K562 (cell line): ENCODE data around the gene GPRC5A. TPM values are rescaled to one million over a fixed set of nuclear protein-coding genes. Genes with fewer than 3 reads are reported as not detected.

Experiments used
- ATAC-seq: fragments of 200-7000 bp; cut with Tn5 transposase; 3 replicates; pipeline ENCODE4 v1.9.1; 2020; ENCODE audit warnings: moderate library complexity
- BruUV-seq: library from RNA; stranded (reverse); fragments of 400-500 nt; replicated peaks from 2 replicates; lab custom pipeline; 2021; lab: Mats Ljungman, UMichigan
- CTCF ChIA-PET: fragments of 300-600 bp; formaldehyde crosslinking; extraction: SDS; loops from one replicate; lab custom pipeline; 2021; ENCODE audit warnings: low intra/inter-chr PET ratio; lab: Yijun Ruan, JAX
- POLR2A ChIA-PET: fragments of 300-600, 350-650 bp; sonication (Branson Sonifier 250); formaldehyde crosslinking; extraction: SDS; loops from one replicate; lab custom pipeline; 2021; ENCODE audit warnings: antibody characterized with exemption, inconsistent platforms; lab: Yijun Ruan, JAX
- DNase-seq, 4 experiments: peaks; one replicate each; pipeline versions ENCODE4 v3.0.0 to v3.0.0-alpha.2; 2011 to 2018; ENCODE audit warnings: low spot score in 3 of 4, mixed read lengths in 3 of 4; ENCODE audit errors: extremely low read depth in 1 of 4
- FAIRE-seq: peaks from 2 replicates; lab custom pipeline; 2011; peaks lifted over from hg19 to GRCh38; lab: Jason Lieb, UNC
- H2AFZ ChIP-seq: 2 replicates; pipeline ENCODE4 v1.6.0; 2011; ENCODE audit warnings: low read depth, low read length, control low read depth, inconsistent platforms
- H3K27ac ChIP-seq: fragments of 200-600 bp; 3 replicates; pipeline ENCODE4 v1.8.0; 2011; ENCODE audit warnings: low read depth, mild to moderate bottlenecking, control low read depth, inconsistent platforms, low read length, moderate library complexity, mixed read lengths; ENCODE audit errors: extremely low read depth
- H3K27me3 ChIP-seq, 2 experiments: fragments of 300-600 bp in 1 of 2; 2 replicates in 1 of 2; 3 replicates in 1 of 2; pipeline versions ENCODE4 v1.6.0 to v1.8.0; 2011; ENCODE audit warnings: inconsistent platforms in 2 of 2, low read length in 2 of 2, mild to moderate bottlenecking in 1 of 2, mixed read lengths in 1 of 2, moderate library complexity in 1 of 2; ENCODE audit not compliant: control insufficient read depth in 2 of 2, insufficient read depth in 2 of 2
- H3K36me3 ChIP-seq: fragments of 300-600 bp; 3 replicates; pipeline ENCODE4 v1.8.0; 2011; ENCODE audit warnings: mild to moderate bottlenecking, low read length, inconsistent platforms; ENCODE audit not compliant: control insufficient read depth, insufficient read depth
- H3K4me1 ChIP-seq, 2 experiments: fragments of 200-600 bp in 1 of 2; replicated peaks in 1 of 2; 2 replicates in 1 of 2; 3 replicates in 1 of 2; pipeline versions ENCODE4 v1.5.1 to v1.8.0; 2011; ENCODE audit warnings: inconsistent platforms in 2 of 2, low read length in 2 of 2, mild to moderate bottlenecking in 1 of 2, mixed read lengths in 1 of 2, moderate library complexity in 1 of 2; ENCODE audit not compliant: control insufficient read depth in 2 of 2, insufficient read depth in 2 of 2
- H3K4me2 ChIP-seq: 2 replicates; pipeline ENCODE4 v1.6.1; 2011; ENCODE audit warnings: low read length, control low read depth, inconsistent platforms, mixed read lengths; ENCODE audit not compliant: insufficient read depth
- H3K4me3 ChIP-seq: fragments of 200-600 bp; sonication (generic), shearing (Covaris generic); 2 replicates; pipeline ENCODE4 v1.5.1; 2016; ENCODE audit warnings: control low read depth, inconsistent platforms
- H3K79me2 ChIP-seq: fragments of 200-600 bp; 3 replicates; pipeline ENCODE4 v1.8.0; 2011; ENCODE audit warnings: low read length, inconsistent platforms; ENCODE audit not compliant: control insufficient read depth, insufficient read depth
- H3K9ac ChIP-seq, 2 experiments: 2 replicates each; pipeline versions ENCODE4 v1.6.0 to v1.6.1; 2011; ENCODE audit warnings: low read depth in 2 of 2, low read length in 2 of 2, control low read depth in 1 of 2, inconsistent platforms in 1 of 2, mild to moderate bottlenecking in 1 of 2, mixed read lengths in 1 of 2; ENCODE audit not compliant: insufficient read depth in 1 of 2
- H3K9me1 ChIP-seq: one replicate; pipeline ENCODE4 v1.6.0; 2011; ENCODE audit warnings: inconsistent platforms, mild to moderate bottlenecking, low read length, moderate library complexity; ENCODE audit not compliant: control insufficient read depth, insufficient read depth
- H3K9me3 ChIP-seq: replicated peaks from 2 replicates; pipeline ENCODE4 v1.5.1; 2011; ENCODE audit warnings: low read depth, low read length, inconsistent platforms; ENCODE audit not compliant: control insufficient read depth, insufficient read depth
- H4K20me1 ChIP-seq: replicated peaks from 2 replicates; pipeline ENCODE4 v1.6.1; 2011; ENCODE audit warnings: low read length, inconsistent platforms, mixed read lengths; ENCODE audit not compliant: control insufficient read depth, insufficient read depth
- CEBPG ChIP-seq, 3 experiments: fragments of 200-800 bp in 1 of 3; sonication (Bioruptor generic) in 1 of 3; sonication (generic) in 1 of 3; formaldehyde crosslinking in 1 of 3; IDR thresholded peaks in 2 of 3; conservative IDR thresholded peaks in 1 of 3; 2 replicates each; pipeline versions ENCODE4 v1.6.1 to v1.8.0; 2016 to 2022; ENCODE audit warnings: missing compliant biosample characterization in 2 of 3, missing genetic modification characterization in 2 of 3, mild to moderate bottlenecking in 1 of 3, missing genetic modification reagents in 1 of 3
- FOSL1 ChIP-seq: fragments of 200-800 bp; sonication (Bioruptor generic); conservative IDR thresholded peaks from 2 replicates; pipeline ENCODE4 v1.6.1; 2016; ENCODE audit warnings: missing genetic modification characterization, missing compliant biosample characterization
- NFIC ChIP-seq: fragments of 450-650 bp; IDR thresholded peaks from 2 replicates; pipeline ENCODE4 v1.6.1; 2017; ENCODE audit warnings: mild to moderate bottlenecking, inconsistent platforms
- PHB ChIP-seq: fragments of 250-450 bp; sonication (Bioruptor Pico); IDR thresholded peaks from 2 replicates; pipeline ENCODE4 v1.5.0; 2021
- WHSC1 ChIP-seq: IDR thresholded peaks from one replicate; pipeline ENCODE4 v1.6.1; 2012; ENCODE audit warnings: low read length, control low read depth, inconsistent platforms
- ZNF384 ChIP-seq: IDR thresholded peaks from 2 replicates; pipeline ENCODE4 v1.6.1; 2012; ENCODE audit warnings: low read depth, low read length, improper control_type of control experiment
- WGBS: fragments of 100-300 bp; shearing (Covaris generic); methylation state at CpG from one replicate; pipeline ENCODE4 v1.1.6; 2016; ENCODE audit warnings: low coverage, mixed read lengths; ENCODE audit not compliant: insufficient coverage; ENCODE audit errors: missing lambda C conversion rate; 5-methylcytosine and 5-hydroxymethylcytosine counted together
- in situ Hi-C: fragments of 300-500 bp; cut with MboI; formaldehyde crosslinking; loops from 4 replicates; pipeline ENCODE4 v1.15.0; 2018; ENCODE audit warnings: inconsistent platforms, mixed read lengths
- intact Hi-C: fragments of 100-400 bp; cut with micrococcal nuclease; formaldehyde crosslinking; loops from 2 replicates; pipeline ENCODE4 v1.14.2; 2022
- polyA plus RNA-seq, 8 experiments: library from polyadenylated mRNA; depleted of rRNA in 4 of 8; stranded (reverse) in 5 of 8; unstranded in 3 of 8; fragments of >200 nt; fragmentation: Nextera tagmentation in 2 of 8; fragmentation: Illumina TruSeq in 1 of 8; extraction: Ambion mirVana in 2 of 8; extraction: Trizol in 1 of 8; gene quantifications; 2 replicates each; pipeline versions ENCODE4 v1.2.1 to v1.2.3, GENCODE V29; 2011 to 2014; ENCODE audit warnings: inconsistent platforms in 1 of 8, missing spikeins in 1 of 8
- total RNA-seq, 7 experiments: library from RNA; depleted of rRNA in 6 of 7; stranded (reverse); fragments of >200 nt in 6 of 7; fragmentation: Illumina TruSeq in 2 of 7; extraction: Trizol in 2 of 7; gene quantifications; 2 replicates each; pipeline versions ENCODE4 v1.2.1 to v1.2.3, GENCODE V29; 2011 to 2021; ENCODE audit warnings: low replicate concordance in 1 of 7
- TF ChIP-seq, protein P1 (sequence below): fragments of 150-350 bp; IDR thresholded peaks from 2 replicates; pipeline ENCODE4 v1.6.1; 2014; ENCODE audit warnings: low read depth, mild to moderate bottlenecking, low read length, borderline replicate concordance
- TF ChIP-seq, protein P2 (sequence below), 2 experiments: fragments of 450-650 bp; formaldehyde crosslinking in 1 of 2; IDR thresholded peaks; 2 replicates each; pipeline versions ENCODE4 v1.4.0 to v1.6.1; 2014 to 2020; ENCODE audit warnings: mild to moderate bottlenecking in 2 of 2, borderline replicate concordance in 1 of 2, low read depth in 1 of 2

The GPRC5A gene
- total and polyA plus RNA-seq, 9 of the 15 experiments (the other 6 are each of a cell fraction or from before 2014, with no cell fraction given): 0.01 to 0.64 (median 0.08) TPM; not detected in 6

DNA sequence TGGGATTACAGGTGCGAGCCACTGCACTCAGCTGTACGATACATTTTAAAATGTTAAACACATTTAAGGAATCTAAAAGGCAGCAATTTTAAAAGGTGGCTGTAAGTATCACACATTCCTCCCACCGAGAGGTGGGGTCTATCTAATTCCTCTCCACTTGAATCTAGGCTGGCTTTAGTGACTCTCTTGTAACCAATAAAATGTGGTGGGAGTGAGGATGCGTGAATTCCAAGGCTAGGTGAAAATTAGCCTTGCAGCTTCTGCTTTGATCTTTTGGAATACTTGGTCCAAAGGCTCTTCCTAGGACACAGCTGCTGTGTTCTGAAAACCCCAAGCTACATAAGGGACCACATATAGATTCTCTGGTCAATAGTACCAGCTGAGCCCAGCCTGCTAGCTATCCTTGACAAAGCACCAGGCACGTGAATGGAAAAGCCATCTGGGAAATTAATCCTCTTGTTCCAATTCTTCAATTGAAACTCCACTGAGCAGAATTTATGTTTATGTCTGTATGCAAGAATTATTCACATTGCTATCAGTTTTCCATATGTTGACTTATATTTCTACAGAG, 69.4 kb downstream of the GPRC5A start (continued):
- TF ChIP-seq, protein P1, sequence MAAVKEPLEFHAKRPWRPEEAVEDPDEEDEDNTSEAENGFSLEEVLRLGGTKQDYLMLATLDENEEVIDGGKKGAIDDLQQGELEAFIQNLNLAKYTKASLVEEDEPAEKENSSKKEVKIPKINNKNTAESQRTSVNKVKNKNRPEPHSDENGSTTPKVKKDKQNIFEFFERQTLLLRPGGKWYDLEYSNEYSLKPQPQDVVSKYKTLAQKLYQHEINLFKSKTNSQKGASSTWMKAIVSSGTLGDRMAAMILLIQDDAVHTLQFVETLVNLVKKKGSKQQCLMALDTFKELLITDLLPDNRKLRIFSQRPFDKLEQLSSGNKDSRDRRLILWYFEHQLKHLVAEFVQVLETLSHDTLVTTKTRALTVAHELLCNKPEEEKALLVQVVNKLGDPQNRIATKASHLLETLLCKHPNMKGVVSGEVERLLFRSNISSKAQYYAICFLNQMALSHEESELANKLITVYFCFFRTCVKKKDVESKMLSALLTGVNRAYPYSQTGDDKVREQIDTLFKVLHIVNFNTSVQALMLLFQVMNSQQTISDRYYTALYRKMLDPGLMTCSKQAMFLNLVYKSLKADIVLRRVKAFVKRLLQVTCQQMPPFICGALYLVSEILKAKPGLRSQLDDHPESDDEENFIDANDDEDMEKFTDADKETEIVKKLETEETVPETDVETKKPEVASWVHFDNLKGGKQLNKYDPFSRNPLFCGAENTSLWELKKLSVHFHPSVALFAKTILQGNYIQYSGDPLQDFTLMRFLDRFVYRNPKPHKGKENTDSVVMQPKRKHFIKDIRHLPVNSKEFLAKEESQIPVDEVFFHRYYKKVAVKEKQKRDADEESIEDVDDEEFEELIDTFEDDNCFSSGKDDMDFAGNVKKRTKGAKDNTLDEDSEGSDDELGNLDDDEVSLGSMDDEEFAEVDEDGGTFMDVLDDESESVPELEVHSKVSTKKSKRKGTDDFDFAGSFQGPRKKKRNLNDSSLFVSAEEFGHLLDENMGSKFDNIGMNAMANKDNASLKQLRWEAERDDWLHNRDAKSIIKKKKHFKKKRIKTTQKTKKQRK: no peak
- TF ChIP-seq PHB (no peak), NFIC (no peak), WHSC1 (no peak), ZNF384 (no peak)

DNA sequence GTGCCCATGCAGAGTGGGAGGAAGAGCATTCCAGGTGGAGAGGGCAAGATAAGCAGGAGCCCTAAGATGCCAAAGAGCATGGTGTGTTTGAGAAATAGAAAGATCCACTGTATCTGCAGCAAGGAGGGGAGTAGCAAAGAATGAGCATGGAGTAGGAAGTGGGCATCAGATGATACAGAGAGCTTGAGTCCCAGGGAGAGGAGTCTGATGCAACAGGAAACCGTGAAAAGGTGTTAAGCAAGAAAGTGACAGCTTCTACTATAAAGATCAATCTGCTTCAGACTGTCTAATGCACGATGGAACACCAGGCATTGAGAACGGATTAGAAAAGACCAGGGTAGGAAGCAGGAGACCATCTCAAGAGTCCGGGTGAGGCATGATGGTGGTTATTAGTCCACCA, 72.9 kb downstream of the GPRC5A start:
- Histone ChIP-seq H3K27me3 (no peaks in the 10 kb centered on the region), H3K4me3 (no peak overlapping the region), H3K9me1 (no peaks in the 10 kb centered on the region), H3K9me3 (no peaks in the 10 kb centered on the region), H2AFZ (no peak overlapping the region), H3K79me2 (no peaks in the 10 kb centered on the region), H4K20me1 (no peaks in the 10 kb centered on the region), H3K27ac (no peak overlapping the region), H3K4me2 (no peak overlapping the region), H3K4me1 (no peaks in the 10 kb centered on the region), H3K36me3 (no peaks in the 10 kb centered on the region), H3K9ac (no peak overlapping the region)
- ChIA-PET POLR2A (no interaction called here), CTCF (no interaction called here)
- intact Hi-C loops (no loop called here), in situ Hi-C loops (no loop called here)
- DNase-seq (no peak), ATAC-seq (no peak), FAIRE-seq (no peak)
- 57% methylated on average over 4 of the region's 4 CpGs for WGBS
- no TSS peak for BruUV-seq
- TF ChIP-seq CEBPG (CRISPR knock-in tag; IDR thresholded peaks at IDR 0.05) (no peak), CEBPG (tag; conservative IDR thresholded peaks at IDR 0.05 in 1 of 2, IDR thresholded peaks at IDR 0.05 in 1 of 2) (0 out of 4 replicates have a peak, but pooled peaks of 1 of the 2 experiments have one; percentile 24), FOSL1 (tag) (no peak)
- TF ChIP-seq, protein P2, sequence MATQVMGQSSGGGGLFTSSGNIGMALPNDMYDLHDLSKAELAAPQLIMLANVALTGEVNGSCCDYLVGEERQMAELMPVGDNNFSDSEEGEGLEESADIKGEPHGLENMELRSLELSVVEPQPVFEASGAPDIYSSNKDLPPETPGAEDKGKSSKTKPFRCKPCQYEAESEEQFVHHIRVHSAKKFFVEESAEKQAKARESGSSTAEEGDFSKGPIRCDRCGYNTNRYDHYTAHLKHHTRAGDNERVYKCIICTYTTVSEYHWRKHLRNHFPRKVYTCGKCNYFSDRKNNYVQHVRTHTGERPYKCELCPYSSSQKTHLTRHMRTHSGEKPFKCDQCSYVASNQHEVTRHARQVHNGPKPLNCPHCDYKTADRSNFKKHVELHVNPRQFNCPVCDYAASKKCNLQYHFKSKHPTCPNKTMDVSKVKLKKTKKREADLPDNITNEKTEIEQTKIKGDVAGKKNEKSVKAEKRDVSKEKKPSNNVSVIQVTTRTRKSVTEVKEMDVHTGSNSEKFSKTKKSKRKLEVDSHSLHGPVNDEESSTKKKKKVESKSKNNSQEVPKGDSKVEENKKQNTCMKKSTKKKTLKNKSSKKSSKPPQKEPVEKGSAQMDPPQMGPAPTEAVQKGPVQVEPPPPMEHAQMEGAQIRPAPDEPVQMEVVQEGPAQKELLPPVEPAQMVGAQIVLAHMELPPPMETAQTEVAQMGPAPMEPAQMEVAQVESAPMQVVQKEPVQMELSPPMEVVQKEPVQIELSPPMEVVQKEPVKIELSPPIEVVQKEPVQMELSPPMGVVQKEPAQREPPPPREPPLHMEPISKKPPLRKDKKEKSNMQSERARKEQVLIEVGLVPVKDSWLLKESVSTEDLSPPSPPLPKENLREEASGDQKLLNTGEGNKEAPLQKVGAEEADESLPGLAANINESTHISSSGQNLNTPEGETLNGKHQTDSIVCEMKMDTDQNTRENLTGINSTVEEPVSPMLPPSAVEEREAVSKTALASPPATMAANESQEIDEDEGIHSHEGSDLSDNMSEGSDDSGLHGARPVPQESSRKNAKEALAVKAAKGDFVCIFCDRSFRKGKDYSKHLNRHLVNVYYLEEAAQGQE (IDR thresholded peaks at IDR 0.05; ENCODE audit: borderline replicate concordance): no peak
- TF ChIP-seq, protein P2 (CRISPR knock-in tag; IDR thresholded peaks at IDR 0.05; ENCODE audit: low read depth): no peak
